GM19035 (cell line): ENCODE data around the gene EBF3.

Source experiments
- ATAC-seq: cut with Tn5 transposase; IDR thresholded peaks from one replicate; pipeline ENCODE4 v1.9.1; 2021; ENCODE audit not compliant: unreplicated experiment

The EBF3 gene

GRCh38 chr10:129893104-129894089 lies 70.7 kb downstream of the EBF3 start:
- no peak for ATAC-seq

GRCh38 chr10:129892548-129893052 lies 71.5 kb downstream of the EBF3 start:
- ATAC-seq, result no peak

- no peak for ATAC-seq
Observed at GRCh38 chr10:129891806-129892205, 72.3 kb downstream of the EBF3 start.

GRCh38 chr10:129890170-129890569 lies 73.9 kb downstream of the EBF3 start:
- no peak for ATAC-seq

- ATAC-seq, result peak; percentile 67
Observed at GRCh38 chr10:129888784-129889616, 75.1 kb downstream of the EBF3 start.

GRCh38 chr10:129887986-129888783 lies 75.9 kb downstream of the EBF3 start:
- ATAC-seq, result no peak

- ATAC-seq, result no peak
Observed at GRCh38 chr10:129887381-129887905, 76.6 kb downstream of the EBF3 start.

GRCh38 chr10:129886263-129886662 lies 77.8 kb downstream of the EBF3 start:
- no peak for ATAC-seq

- no peak for ATAC-seq
Observed at GRCh38 chr10:129885526-129885925, 78.5 kb downstream of the EBF3 start.

GRCh38 chr10:129884398-129885078 lies 79.5 kb downstream of the EBF3 start:
- no peak for ATAC-seq

GRCh38 chr10:129883626-129884397 lies 80.3 kb downstream of the EBF3 start:
- no peak for ATAC-seq

GRCh38 chr10:129883029-129883428 lies 81.0 kb downstream of the EBF3 start:
- ATAC-seq, result no peak

GRCh38 chr10:129882291-129883010 lies 81.6 kb downstream of the EBF3 start:
- no peak for ATAC-seq

- ATAC-seq, result no peak
Observed at GRCh38 chr10:129881641-129882040, 82.4 kb downstream of the EBF3 start.

GRCh38 chr10:129880191-129880870 lies 83.7 kb downstream of the EBF3 start:
- ATAC-seq, result no peak

GRCh38 chr10:129879655-129880054 lies 84.4 kb downstream of the EBF3 start:
- ATAC-seq, result no peak

- ATAC-seq, result no peak
Observed at GRCh38 chr10:129878835-129879234, 85.2 kb downstream of the EBF3 start.
